OCI-LY3 (cell line): ENCODE measurements around the gene PASD1.

Experiments used
- H2AFZ ChIP-seq: fragments of 200-600, 300-600 bp; shearing (Covaris generic); 2 replicates; pipeline ENCODE4 v1.6.0; 2014; ENCODE audit warnings: antibody characterized with exemption, low read depth, low read length
- H3K27ac ChIP-seq: fragments of 200-600, 300-600 bp; sonication (generic); 2 replicates; pipeline ENCODE4 v1.5.1; 2014; ENCODE audit warnings: mild to moderate bottlenecking, low read length, moderate library complexity, mixed read lengths
- H3K27me3 ChIP-seq: fragments of 200-600, 300-600 bp; sonication (generic); 2 replicates; pipeline ENCODE4 v1.6.1; 2014; ENCODE audit warnings: low read depth, low read length, mixed read lengths
- H3K36me3 ChIP-seq: fragments of 200-600, 300-600 bp; sonication (generic); replicated peaks from 2 replicates; pipeline ENCODE3; 2014; ENCODE audit warnings: low read depth, low read length, mixed read lengths
- H3K4me1 ChIP-seq: fragments of 300-600, 200-600 bp; sonication (generic); 2 replicates; pipeline ENCODE4 v1.6.1; 2014; ENCODE audit warnings: low read length, mixed read lengths
- H3K4me2 ChIP-seq: fragments of 200-600, 300-600 bp; sonication (generic); 2 replicates; pipeline ENCODE4 v1.6.1; 2014; ENCODE audit warnings: low read length, mixed read lengths
- H3K4me3 ChIP-seq: fragments of 300-600, 200-600 bp; sonication (generic); 2 replicates; pipeline ENCODE4 v1.5.1; 2014; ENCODE audit warnings: antibody characterized with exemption, mild to moderate bottlenecking, low read length, moderate library complexity
- H3K79me2 ChIP-seq: fragments of 300-600, 200-600 bp; shearing (Covaris generic); 2 replicates; pipeline ENCODE4 v1.6.1; 2014; ENCODE audit warnings: mild to moderate bottlenecking, low read length, mixed read lengths
- H3K9ac ChIP-seq: fragments of 300-600, 200-600 bp; shearing (Covaris generic); 2 replicates; pipeline ENCODE4 v1.6.0; 2014; ENCODE audit warnings: mild to moderate bottlenecking, low read length, moderate library complexity
- H3K9me3 ChIP-seq: fragments of 200-600, 300-600 bp; shearing (Covaris generic); 2 replicates; pipeline ENCODE4 v1.6.1; 2014; ENCODE audit warnings: low read length, mixed read lengths; ENCODE audit not compliant: insufficient read depth
- H4K20me1 ChIP-seq: fragments of 200-600, 300-600 bp; sonication (generic); 2 replicates; pipeline ENCODE4 v1.6.1; 2016; ENCODE audit warnings: low read length, mixed read lengths; ENCODE audit not compliant: insufficient read depth
- EZH2phosphoT487 ChIP-seq: fragments of 200-600 bp; shearing (Covaris generic); IDR thresholded peaks from 2 replicates; pipeline ENCODE4 v1.6.1; 2018; ENCODE audit warnings: antibody characterized with exemption, mixed run types, low read depth
- TF ChIP-seq, protein P1 (sequence below): fragments of 200-600, 300-600 bp; sonication (generic); IDR thresholded peaks from 2 replicates; pipeline ENCODE4 v1.5.1; 2014; ENCODE audit warnings: antibody characterized with exemption, low read length, low read depth

PASD1 gene, protein sequence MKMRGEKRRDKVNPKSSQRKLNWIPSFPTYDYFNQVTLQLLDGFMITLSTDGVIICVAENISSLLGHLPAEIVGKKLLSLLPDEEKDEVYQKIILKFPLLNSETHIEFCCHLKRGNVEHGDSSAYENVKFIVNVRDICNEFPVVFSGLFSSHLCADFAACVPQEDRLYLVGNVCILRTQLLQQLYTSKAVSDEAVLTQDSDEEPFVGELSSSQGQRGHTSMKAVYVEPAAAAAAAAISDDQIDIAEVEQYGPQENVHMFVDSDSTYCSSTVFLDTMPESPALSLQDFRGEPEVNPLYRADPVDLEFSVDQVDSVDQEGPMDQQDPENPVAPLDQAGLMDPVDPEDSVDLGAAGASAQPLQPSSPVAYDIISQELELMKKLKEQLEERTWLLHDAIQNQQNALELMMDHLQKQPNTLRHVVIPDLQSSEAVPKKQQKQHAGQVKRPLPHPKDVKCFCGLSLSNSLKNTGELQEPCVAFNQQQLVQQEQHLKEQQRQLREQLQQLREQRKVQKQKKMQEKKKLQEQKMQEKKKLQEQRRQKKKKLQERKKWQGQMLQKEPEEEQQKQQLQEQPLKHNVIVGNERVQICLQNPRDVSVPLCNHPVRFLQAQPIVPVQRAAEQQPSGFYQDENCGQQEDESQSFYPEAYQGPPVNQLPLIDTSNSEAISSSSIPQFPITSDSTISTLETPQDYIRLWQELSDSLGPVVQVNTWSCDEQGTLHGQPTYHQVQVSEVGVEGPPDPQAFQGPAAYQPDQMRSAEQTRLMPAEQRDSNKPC

GRCh38 chrX:151563449-151563848 lies at the start of gene PASD1:
Gene PASD1, plus strand, starts transcription at chrX:151563675. Its CDS starts 37,879 bp downstream, at chrX:151601554.
- no peak within 1 kb of the TSS for H3K27ac ChIP-seq
- no peak within 1 kb of the TSS for H3K4me3 ChIP-seq
- H3K4me2 ChIP-seq, result no peak within 1 kb of the TSS
- no peaks in the 10 kb centered on the region for H3K4me1 ChIP-seq
- H3K79me2 ChIP-seq, result no peaks in the 10 kb centered on the region
- no peaks in the 10 kb centered on the region for H3K27me3 ChIP-seq
- TF ChIP-seq EZH2phosphoT487, result no peak
- TF ChIP-seq, protein P1, sequence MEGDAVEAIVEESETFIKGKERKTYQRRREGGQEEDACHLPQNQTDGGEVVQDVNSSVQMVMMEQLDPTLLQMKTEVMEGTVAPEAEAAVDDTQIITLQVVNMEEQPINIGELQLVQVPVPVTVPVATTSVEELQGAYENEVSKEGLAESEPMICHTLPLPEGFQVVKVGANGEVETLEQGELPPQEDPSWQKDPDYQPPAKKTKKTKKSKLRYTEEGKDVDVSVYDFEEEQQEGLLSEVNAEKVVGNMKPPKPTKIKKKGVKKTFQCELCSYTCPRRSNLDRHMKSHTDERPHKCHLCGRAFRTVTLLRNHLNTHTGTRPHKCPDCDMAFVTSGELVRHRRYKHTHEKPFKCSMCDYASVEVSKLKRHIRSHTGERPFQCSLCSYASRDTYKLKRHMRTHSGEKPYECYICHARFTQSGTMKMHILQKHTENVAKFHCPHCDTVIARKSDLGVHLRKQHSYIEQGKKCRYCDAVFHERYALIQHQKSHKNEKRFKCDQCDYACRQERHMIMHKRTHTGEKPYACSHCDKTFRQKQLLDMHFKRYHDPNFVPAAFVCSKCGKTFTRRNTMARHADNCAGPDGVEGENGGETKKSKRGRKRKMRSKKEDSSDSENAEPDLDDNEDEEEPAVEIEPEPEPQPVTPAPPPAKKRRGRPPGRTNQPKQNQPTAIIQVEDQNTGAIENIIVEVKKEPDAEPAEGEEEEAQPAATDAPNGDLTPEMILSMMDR, result no peak
- no peaks in the 10 kb centered on the region for H4K20me1 ChIP-seq
- H3K9me3 ChIP-seq, result no peaks in the 10 kb centered on the region
- H2AFZ ChIP-seq, result no peak within 1 kb of the TSS
- H3K36me3 ChIP-seq, result no peaks in the 10 kb centered on the region
- no peak within 1 kb of the TSS for H3K9ac ChIP-seq

- no peaks in the 10 kb centered on the region for H3K27me3 ChIP-seq
- TF ChIP-seq, protein P1, result no peak
- no peak for TF ChIP-seq EZH2phosphoT487
- no peak overlapping the region for H3K9ac ChIP-seq
- H3K36me3 ChIP-seq, result no peaks in the 10 kb centered on the region
- no peak overlapping the region for H3K4me2 ChIP-seq
- H3K4me1 ChIP-seq, result no peaks in the 10 kb centered on the region
- no peaks in the 10 kb centered on the region for H3K9me3 ChIP-seq
- H4K20me1 ChIP-seq, result no peaks in the 10 kb centered on the region
- H2AFZ ChIP-seq, result no peak overlapping the region
- H3K4me3 ChIP-seq, result no peak overlapping the region
- no peaks in the 10 kb centered on the region for H3K79me2 ChIP-seq
- no peak overlapping the region for H3K27ac ChIP-seq
Measured at GRCh38 chrX:151515237-151515636, 48.2 kb upstream of the PASD1 start.

DNA sequence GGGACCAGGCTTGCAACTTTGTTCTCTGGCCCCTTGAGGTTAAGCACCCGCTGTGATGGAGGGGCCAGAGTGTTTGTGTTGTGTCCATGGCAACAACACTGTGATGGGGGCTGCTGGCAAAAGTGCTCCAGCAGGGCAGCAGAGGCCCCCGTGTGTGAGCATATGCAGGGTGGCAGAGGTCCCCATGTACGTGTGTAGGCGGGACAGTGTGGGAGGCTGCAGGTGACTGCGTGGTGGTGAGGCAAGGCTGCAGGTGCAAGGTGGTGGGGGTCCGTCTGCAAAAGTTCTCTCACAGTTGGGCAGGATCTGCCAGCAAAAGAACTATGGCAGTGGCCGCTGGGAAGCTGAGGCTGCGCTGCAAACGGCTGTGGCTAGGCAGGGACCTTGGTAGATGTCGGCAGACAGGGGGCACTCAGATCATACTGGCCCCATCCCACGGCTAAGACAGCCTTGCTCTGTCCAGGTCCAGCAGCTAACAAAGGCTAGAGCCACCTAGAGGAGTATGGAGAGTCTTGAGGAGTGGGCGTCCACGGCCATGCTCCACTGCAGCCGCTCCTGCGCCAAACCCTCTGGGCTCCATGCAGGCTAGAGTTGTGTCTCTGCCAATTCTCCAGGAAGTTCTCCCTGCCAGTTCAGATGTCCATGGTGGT lies 46.8 kb upstream of the PASD1 start:
- Histone ChIP-seq H3K79me2 (no peaks in the 10 kb centered on the region), H3K4me3 (no peak overlapping the region), H3K9me3 (no peaks in the 10 kb centered on the region), H2AFZ (no peak overlapping the region), H3K27ac (no peak overlapping the region), H3K27me3 (no peaks in the 10 kb centered on the region), H3K36me3 (no peaks in the 10 kb centered on the region), H3K9ac (no peak overlapping the region), H3K4me2 (no peak overlapping the region), H3K4me1 (no peaks in the 10 kb centered on the region), H4K20me1 (no peaks in the 10 kb centered on the region)
- TF ChIP-seq, protein P1, result no peak
- no peak for TF ChIP-seq EZH2phosphoT487

GRCh38 chrX:151517421-151517820 lies 46.1 kb upstream of the PASD1 start:
- no peak overlapping the region for H2AFZ ChIP-seq
- no peaks in the 10 kb centered on the region for H3K36me3 ChIP-seq
- H3K9ac ChIP-seq, result no peak overlapping the region
- H3K4me2 ChIP-seq, result no peak overlapping the region
- H3K9me3 ChIP-seq, result no peaks in the 10 kb centered on the region
- no peaks in the 10 kb centered on the region for H3K4me1 ChIP-seq
- no peak overlapping the region for H3K27ac ChIP-seq
- no peaks in the 10 kb centered on the region for H3K27me3 ChIP-seq
- no peaks in the 10 kb centered on the region for H3K79me2 ChIP-seq
- H3K4me3 ChIP-seq, result no peak overlapping the region
- no peaks in the 10 kb centered on the region for H4K20me1 ChIP-seq
- TF ChIP-seq, protein P1, result no peak
- no peak for TF ChIP-seq EZH2phosphoT487
